ENCODE measurements around the gene RHOU. TPM values are rescaled to one million over a fixed set of nuclear protein-coding genes. Genes with fewer than 3 reads are reported as not detected.
"Not testable (repeated sequence)": the region's sequence is repeated elsewhere in the genome, so short reads cannot be mapped to it uniquely, and the experiment has no call there.

RHOU gene
- 10 to 100 TPM; 14.5 to 21.9 (median 21.4) TPM for polyA plus RNA-seq (ENCODE audit: insufficient read length in 4 of 4)

- no peak for DNase-seq (ENCODE audit: low read depth in 4 of 4, low spot score in 3 of 4)
Measured at GRCh38 chr1:228734881-228735801, at the start of gene RHOU. Gene RHOU, plus strand, starts transcription at chr1:228735479. Its CDS starts 264 bp downstream, at chr1:228735743.

DNA sequence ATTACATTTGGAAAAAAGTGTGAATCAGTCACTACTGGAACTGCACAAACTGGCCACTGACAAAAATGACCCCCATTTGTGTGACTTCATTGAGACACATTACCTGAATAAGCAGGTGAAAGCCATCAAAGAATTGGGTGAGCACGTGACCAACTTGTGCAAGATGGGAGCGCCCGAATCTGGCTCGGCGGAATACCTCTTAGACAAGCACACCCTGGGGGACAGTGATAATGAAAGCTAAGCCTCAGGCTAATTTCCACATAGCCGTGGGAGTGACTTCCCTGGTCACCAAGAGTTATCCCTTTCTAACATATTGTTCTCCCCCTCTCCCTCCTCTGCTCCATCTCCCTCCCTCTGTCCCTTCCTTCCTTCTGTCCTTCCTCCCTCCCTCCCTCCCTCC lies 47.7 kb upstream of the RHOU start:
- no peak for DNase-seq (ENCODE audit: low read depth in 4 of 4, low spot score in 3 of 4)

DNA sequence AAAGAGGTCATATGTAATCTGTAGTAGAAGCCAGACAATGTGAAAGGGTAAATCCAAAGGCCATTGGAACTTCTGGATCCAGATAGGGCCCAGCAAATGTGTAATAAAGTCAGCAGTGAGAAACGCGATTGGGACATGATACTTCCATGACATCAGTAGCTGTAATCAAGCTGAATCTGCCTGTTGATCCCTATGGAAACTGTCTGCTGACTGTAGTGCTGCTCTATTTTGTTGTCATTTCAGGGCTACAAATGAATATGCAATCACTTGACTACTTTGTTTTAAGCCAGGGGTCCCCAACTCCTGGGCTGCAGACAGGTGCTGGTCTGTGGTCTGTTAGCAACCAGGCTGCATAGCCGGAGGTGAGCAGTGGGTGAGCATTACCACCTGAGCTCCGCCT lies 46.0 kb upstream of the RHOU start:
- no peak for DNase-seq (ENCODE audit: low read depth in 4 of 4, low spot score in 3 of 4)

DNA sequence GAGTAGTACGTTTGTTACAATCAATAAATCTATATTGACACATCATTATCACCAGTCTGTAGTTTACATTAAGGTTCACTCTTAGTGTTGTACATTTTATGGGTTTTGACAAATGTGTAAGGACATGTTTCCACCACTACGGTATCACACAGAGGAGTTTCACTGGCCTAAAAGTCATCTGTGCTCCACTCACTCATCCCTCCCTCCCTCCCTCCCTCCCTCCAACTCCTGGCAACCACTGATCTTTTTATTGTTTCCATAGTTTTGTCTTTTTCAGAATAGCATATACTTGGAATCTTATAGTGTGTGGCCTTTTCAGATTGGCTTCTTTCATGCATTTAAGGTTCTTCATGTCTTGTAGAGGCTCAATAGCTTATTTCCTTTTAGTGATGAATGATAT lies 44.1 kb upstream of the RHOU start:
- DNase-seq (ENCODE audit: low read depth in 4 of 4, low spot score in 3 of 4): no peak

DNA sequence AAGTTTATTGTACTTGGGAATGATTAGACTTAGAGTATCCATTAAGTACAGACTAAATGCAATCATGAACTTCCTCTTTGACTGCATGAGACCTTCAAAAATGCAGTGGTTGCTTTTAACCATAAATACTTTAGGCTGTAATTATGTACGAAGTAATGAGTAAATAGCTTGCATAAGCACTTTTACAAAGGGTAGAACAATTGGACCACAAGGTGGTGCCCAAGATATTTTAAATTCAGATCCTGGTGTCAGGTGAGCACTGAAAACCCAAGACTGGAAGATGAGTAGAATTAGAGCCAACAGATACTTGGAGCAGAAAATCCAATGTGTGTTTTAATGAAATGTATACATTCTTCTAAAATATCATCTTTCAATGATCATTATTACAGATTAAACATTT lies 43.4 kb upstream of the RHOU start:
- peak in 3 of 4 donors; percentile 7 to 21 (median 8) for DNase-seq (ENCODE audit: low read depth in 4 of 4, low spot score in 3 of 4)

GRCh38 chr1:228694447-228694846 lies 40.8 kb upstream of the RHOU start:
- not testable (repeated sequence) for DNase-seq (ENCODE audit: low read depth in 4 of 4, low spot score in 3 of 4)

GRCh38 chr1:228695015-228695955 lies 40.0 kb upstream of the RHOU start:
- no peak for DNase-seq (ENCODE audit: low read depth in 4 of 4, low spot score in 3 of 4)

DNA sequence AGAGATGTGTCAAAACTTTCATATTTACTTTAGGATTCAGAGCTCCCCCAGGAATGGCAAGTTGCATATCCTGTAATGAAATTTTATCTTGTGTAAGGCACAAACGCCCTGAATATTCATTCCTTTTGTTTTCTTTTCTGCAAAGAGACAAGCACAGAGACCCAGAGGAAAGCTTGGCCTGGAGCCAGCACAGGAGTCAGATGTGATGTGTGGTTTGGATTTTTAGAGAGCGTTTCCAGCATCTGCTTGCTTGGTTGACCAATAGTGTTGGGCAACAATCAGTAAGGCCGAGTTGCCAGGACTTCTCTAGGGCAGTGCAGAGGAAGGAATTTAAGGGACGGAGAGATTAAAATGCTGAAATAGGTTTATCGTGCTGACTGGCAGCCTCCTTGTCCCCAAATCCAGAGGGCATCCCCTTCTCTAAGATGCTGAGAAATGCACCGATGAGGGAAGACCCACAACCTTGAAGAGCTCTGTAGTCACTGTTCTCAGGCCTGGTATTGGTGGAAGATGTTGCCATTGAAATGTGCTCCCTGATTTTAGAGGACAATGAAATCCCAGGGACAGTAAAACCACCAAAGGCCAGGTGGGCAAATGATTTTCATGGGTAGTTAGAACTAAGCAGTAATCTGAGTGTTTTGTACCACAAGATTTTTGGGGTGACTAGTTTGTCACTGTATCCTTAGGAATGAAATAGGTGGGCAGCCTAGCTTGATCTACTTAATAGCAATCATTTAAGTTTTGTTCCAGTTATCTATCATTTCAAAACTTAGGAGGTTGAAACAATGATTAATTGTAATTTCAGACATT lies 37.9 kb upstream of the RHOU start:
- no peak for DNase-seq (ENCODE audit: low read depth in 4 of 4, low spot score in 3 of 4)

DNA sequence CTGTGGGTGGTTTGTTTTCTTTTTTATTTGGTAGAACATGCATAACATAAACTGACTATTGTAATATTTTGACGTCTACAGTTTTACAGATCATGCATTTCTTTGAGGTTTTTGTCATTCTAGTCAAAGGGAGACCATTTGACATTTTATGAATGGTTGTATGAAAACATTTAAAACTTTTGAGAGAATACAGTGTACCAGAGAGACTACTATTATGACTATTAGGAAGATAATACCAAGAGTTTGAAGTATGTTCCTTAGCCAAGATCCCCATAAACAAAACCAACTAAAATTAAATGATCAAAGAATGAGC lies 37.3 kb upstream of the RHOU start:
- no peak for DNase-seq (ENCODE audit: low read depth in 4 of 4, low spot score in 3 of 4)

DNA sequence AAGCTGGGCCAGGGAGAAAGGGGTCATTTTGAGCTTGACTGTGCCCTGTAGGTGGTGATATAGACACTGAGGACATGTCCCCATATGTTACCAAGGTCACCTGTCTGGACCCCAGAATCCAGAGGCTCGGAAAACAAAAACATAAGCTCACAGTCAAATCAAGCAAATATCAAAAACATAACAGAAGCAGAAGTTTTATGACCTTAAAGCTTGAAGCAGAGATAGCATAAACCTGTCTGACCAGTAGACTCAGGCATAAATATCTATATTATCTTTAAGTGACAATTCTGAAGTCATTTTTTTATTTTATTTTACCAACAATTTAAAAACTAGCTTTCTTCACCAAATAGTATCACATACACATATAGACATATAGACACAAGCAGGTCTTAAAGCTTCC lies 32.8 kb upstream of the RHOU start:
- no peak for DNase-seq (ENCODE audit: low read depth in 4 of 4, low spot score in 3 of 4)

DNA sequence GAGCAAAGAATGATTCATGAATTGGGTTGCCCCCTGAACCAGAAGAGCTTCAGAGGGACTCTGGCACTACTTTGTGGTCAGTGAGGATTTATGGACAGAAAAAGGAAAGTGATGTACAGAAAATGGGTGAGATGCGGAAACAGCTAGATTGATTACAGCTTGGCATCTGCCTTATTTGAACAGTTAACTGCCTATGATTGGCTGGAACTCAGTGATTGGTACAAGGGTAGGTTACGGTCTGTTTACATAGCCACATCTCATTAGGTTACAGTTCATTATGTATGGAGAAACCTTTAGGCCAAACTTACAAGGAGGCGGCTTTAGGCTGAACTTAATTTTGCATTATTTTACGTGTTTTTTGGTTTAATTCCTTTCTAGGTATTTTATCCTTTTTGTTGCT lies 29.0 kb upstream of the RHOU start:
- DNase-seq (ENCODE audit: low read depth in 4 of 4, low spot score in 3 of 4): no peak

DNA sequence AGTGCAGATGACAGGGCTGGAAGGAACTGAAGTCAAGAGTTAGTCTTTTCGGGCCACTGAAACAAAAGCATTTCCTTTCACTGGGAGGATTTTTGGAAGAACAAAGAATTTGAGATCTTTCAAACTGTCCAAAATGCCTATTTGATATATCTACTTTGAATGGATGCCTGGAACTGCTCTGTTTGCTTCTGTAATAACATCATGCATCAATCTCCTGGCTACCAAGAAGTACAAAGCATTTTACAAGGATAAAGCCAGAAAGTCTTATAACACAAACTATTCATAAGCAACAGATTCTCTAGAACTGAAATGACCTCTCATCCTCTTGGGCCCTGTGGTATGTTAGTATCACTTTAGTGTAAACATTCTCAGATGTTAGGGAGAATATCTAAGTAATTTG lies 18.2 kb upstream of the RHOU start:
- no peak for DNase-seq (ENCODE audit: low read depth in 4 of 4, low spot score in 3 of 4)

- no peak for DNase-seq (ENCODE audit: low read depth in 4 of 4, low spot score in 3 of 4)
Measured at GRCh38 chr1:228721407-228721806, 13.9 kb upstream of the RHOU start.

- DNase-seq (ENCODE audit: low read depth in 4 of 4, low spot score in 3 of 4): no peak
Measured at GRCh38 chr1:228723287-228723686, 12.0 kb upstream of the RHOU start.

GRCh38 chr1:228723921-228724320 lies 11.4 kb upstream of the RHOU start:
- DNase-seq (ENCODE audit: low read depth in 4 of 4, low spot score in 3 of 4): no peak

DNA sequence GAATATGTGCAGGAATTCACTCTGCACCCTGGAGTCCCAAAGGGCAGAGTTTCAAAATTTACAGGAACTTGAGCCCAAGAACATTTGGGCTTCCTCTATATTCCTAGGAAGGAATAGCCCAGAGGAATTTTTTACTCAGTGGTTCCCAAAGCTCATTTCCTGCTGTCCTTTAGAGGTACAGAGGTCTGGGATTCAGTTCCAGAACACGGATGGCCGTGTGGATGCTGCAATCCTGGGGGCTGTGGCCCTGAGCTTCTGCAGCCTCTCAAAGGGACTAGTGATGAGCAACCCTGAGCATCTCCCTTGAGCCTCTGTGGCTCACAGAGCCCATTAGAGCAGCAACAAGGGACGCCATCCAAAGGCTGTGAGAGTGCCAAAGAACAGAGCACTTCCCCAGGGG lies 10.1 kb upstream of the RHOU start:
- DNase-seq (ENCODE audit: low read depth in 4 of 4, low spot score in 3 of 4): no peak

GRCh38 chr1:228727681-228728171 lies 7.6 kb upstream of the RHOU start:
- DNase-seq (ENCODE audit: low read depth in 4 of 4, low spot score in 3 of 4): no peak

DNA sequence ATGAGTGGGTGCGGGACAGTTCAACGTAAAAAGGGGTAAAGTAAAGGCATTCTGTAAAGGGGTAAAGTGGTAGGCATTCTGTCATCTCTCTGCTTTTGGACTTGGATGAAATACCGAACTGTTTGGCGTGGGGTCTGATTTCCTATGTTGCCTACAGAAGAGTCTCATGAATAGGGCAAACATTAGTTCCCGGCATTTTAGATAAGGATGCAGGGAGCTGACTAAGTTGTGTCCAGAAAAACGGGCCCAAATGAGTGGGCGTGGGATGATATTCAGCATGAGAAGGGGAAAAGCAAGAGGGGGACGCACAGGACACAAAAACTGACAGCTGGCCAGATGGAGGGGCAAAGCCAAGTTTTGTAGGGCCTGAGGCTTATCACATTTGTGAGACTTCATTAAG lies 2.9 kb upstream of the RHOU start:
- no peak for DNase-seq (ENCODE audit: low read depth in 4 of 4, low spot score in 3 of 4)

DNA sequence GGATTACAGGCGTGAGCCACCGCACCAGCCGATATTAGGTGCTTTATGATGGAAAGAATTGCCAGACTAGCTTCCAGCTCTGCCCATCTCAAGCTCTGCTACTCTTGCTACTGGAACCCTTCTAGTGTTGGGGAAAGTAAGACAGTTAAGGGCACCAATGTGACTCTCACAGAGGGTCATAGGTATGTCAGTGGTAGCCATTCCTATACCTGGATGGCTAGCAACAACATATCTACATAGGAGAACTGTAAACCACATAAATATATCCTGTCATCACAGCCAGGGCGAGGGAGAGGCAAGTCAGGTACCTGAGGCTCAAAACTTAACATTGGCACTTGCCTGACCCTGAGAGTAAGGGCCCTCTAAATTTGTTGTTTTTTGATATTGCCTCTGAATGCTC lies 1.7 kb upstream of the RHOU start:
- no peak for DNase-seq (ENCODE audit: low read depth in 4 of 4, low spot score in 3 of 4)

DNA sequence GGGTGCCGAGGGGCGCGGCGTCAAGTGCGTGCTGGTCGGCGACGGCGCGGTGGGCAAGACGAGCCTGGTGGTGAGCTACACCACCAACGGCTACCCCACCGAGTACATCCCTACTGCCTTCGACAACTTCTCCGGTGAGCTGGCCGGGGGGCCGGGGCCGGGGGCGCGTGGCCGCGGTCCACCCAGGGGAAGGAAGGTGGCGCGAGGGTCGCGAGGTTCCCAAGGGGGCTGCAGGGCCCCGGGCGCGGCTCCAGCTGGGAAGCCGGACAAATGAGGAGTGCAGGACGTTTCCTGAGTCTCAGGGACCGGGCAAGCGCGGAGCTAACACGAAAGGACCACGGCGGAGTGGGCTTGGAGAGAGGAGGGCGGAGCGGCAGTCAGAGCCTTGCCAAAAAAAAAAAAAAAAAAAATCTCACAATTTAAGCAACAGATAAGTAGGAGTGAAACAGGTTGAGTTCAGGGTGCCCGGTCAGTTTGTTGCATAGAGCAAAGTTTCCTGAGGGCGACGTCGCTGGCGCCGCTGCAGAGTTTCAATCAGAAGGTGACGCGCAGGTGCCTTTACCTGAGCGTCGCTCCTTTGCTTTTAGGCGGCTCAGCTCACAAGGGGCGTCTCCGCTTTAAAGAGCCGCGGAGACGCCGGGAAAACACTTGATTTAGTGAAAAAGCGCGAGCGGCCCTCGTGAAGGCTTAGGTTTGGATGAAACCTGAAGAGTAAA lies 750 bp downstream of the RHOU start:
- DNase-seq (ENCODE audit: low read depth in 4 of 4, low spot score in 3 of 4): no peak

All from left renal pelvis (tissue), 4 donors.